ENCODE data around the gene ETFRF1.

Gene ETFRF1

GRCh38 chr12:25189656-25190055, 5.4 kb upstream of the ETFRF1 start:
- Histone ChIP-seq H3K4me3 (ENCODE audit: insufficient read depth in 1 of 2, low read depth in 1 of 2, low read length in 2 of 2) (no peak overlapping the region), H2BK15ac (ENCODE audit: low read depth, poor library complexity, severe bottlenecking) (no peak overlapping the region), H3K18ac (ENCODE audit: low read depth in 1 of 2, low read length in 2 of 2) (no peak overlapping the region), H3K4me1 (ENCODE audit: control insufficient read depth, insufficient read depth, low read depth, low read length) (peaks cover 2% of the 10 kb centered on the region), H2BK12ac (ENCODE audit: low read length in 2 of 2) (no peak overlapping the region), H3K36me3 (ENCODE audit: control insufficient read depth in 1 of 2, insufficient read depth in 2 of 2, low read depth in 1 of 2, low read length in 2 of 2) (no peaks in the 10 kb centered on the region), H3K9ac (ENCODE audit: low read length) (no peak overlapping the region), H3K23ac (ENCODE audit: low read length in 2 of 2) (no peak overlapping the region), H4K8ac (ENCODE audit: low read length) (no peak overlapping the region), H3K14ac (ENCODE audit: low read length in 2 of 2) (no peak overlapping the region), H3K79me1 (replicated peaks; ENCODE audit: low read length, poor library complexity, severe bottlenecking) (no peaks in the 10 kb centered on the region), H2BK120ac (ENCODE audit: low read depth, low read length) (no peak overlapping the region), H2AK5ac (ENCODE audit: low read length, severe bottlenecking) (peak overlapping the region; percentile 59), H3K27ac (ENCODE audit: low read length, poor library complexity, severe bottlenecking) (no peak overlapping the region), H3K4ac (ENCODE audit: low read depth in 1 of 2, low read length in 2 of 2) (no peak overlapping the region), H2BK5ac (ENCODE audit: low read depth, low read length, poor library complexity, severe bottlenecking) (no peak overlapping the region), H4K91ac (ENCODE audit: low read length) (no peak overlapping the region), H3K27me3 (ENCODE audit: control insufficient read depth in 1 of 2, insufficient read depth in 1 of 2, low read length in 2 of 2) (no peaks in the 10 kb centered on the region), H2AFZ (ENCODE audit: low read depth, low read length) (no peak overlapping the region), H3K4me2 (ENCODE audit: low read length, poor library complexity, severe bottlenecking) (no peak overlapping the region), H3K9me3 (ENCODE audit: control insufficient read depth, low read length) (no peaks in the 10 kb centered on the region)
- DNase-seq: no peak

GRCh38 chr12:25190793-25191192, 4.2 kb upstream of the ETFRF1 start:
- no peak overlapping the region for H3K14ac ChIP-seq (ENCODE audit: low read length in 2 of 2)
- no peak overlapping the region for H3K27ac ChIP-seq (ENCODE audit: low read length, poor library complexity, severe bottlenecking)
- H4K91ac ChIP-seq (ENCODE audit: low read length): no peak overlapping the region
- H2AK5ac ChIP-seq (ENCODE audit: low read length, severe bottlenecking): no peak overlapping the region
- H2BK5ac ChIP-seq (ENCODE audit: low read depth, low read length, poor library complexity, severe bottlenecking): no peak overlapping the region
- peaks cover 4% of the 10 kb centered on the region for H3K4me1 ChIP-seq (ENCODE audit: control insufficient read depth, insufficient read depth, low read depth, low read length)
- H3K27me3 ChIP-seq (ENCODE audit: control insufficient read depth in 1 of 2, insufficient read depth in 1 of 2, low read length in 2 of 2): no peaks in the 10 kb centered on the region
- no peak overlapping the region for H3K4me2 ChIP-seq (ENCODE audit: low read length, poor library complexity, severe bottlenecking)
- WGBS: 88% methylated on average over 6 of the region's 6 CpGs
- no peak overlapping the region for H3K4ac ChIP-seq (ENCODE audit: low read depth in 1 of 2, low read length in 2 of 2)
- no peak overlapping the region for H4K8ac ChIP-seq (ENCODE audit: low read length)
- no peak overlapping the region for H2BK12ac ChIP-seq (ENCODE audit: low read length in 2 of 2)
- no peak overlapping the region for H2BK120ac ChIP-seq (ENCODE audit: low read depth, low read length)
- H3K23ac ChIP-seq (ENCODE audit: low read length in 2 of 2): no peak overlapping the region
- no peaks in the 10 kb centered on the region for H3K36me3 ChIP-seq (ENCODE audit: control insufficient read depth in 1 of 2, insufficient read depth in 2 of 2, low read depth in 1 of 2, low read length in 2 of 2)
- DNase-seq: no peak
- H3K79me1 ChIP-seq (replicated peaks; ENCODE audit: low read length, poor library complexity, severe bottlenecking): no peaks in the 10 kb centered on the region
- no peaks in the 10 kb centered on the region for H3K9me3 ChIP-seq (ENCODE audit: control insufficient read depth, low read length)
- H2BK15ac ChIP-seq (ENCODE audit: low read depth, poor library complexity, severe bottlenecking): no peak overlapping the region
- H3K9ac ChIP-seq (ENCODE audit: low read length): no peak overlapping the region
- no peak overlapping the region for H3K18ac ChIP-seq (ENCODE audit: low read depth in 1 of 2, low read length in 2 of 2)
- no peak overlapping the region for H2AFZ ChIP-seq (ENCODE audit: low read depth, low read length)
- no peak overlapping the region for H3K4me3 ChIP-seq (ENCODE audit: insufficient read depth in 1 of 2, low read depth in 1 of 2, low read length in 2 of 2)

DNA sequence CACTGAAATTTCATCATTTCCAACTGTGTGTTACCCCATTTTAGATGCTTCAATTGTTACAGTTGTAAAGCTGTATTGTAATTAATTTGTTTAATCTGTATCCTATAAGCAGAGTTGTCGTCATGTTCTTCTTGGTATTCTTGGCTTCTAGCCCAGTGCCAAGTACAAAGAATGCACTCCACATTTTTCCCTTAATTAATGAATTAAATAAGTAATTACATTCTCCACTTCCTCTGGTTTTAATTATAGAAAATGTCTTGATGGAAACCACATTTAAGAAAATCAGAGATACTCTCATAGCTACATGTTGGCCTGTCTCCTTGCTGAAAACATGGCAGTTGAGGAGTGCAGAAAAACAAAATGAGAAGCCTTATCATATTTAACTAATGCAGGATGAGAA, 823 bp upstream of the ETFRF1 start:
- no CpG with 5 or more reads among the region's 1 CpG for WGBS
- H3K9me3 ChIP-seq (ENCODE audit: control insufficient read depth, low read length): no peaks in the 10 kb centered on the region
- no peak overlapping the region for H2AK5ac ChIP-seq (ENCODE audit: low read length, severe bottlenecking)

GRCh38 chr12:25194722-25195055, 348 bp upstream of the ETFRF1 start:
- Histone ChIP-seq H3K4me2 (ENCODE audit: low read length, poor library complexity, severe bottlenecking) (peak overlapping the region; percentile 84), H3K27me3 (ENCODE audit: control insufficient read depth in 1 of 2, insufficient read depth in 1 of 2, low read length in 2 of 2) (no peaks in the 10 kb centered on the region), H3K4me3 (ENCODE audit: insufficient read depth in 1 of 2, low read depth in 1 of 2, low read length in 2 of 2) (peak overlapping the region; percentile 49 to 94), H2BK5ac (ENCODE audit: low read depth, low read length, poor library complexity, severe bottlenecking) (no peak overlapping the region), H3K4ac (ENCODE audit: low read depth in 1 of 2, low read length in 2 of 2) (no peak overlapping the region), H3K23ac (ENCODE audit: low read length in 2 of 2) (no peak overlapping the region), H3K27ac (ENCODE audit: low read length, poor library complexity, severe bottlenecking) (no peak overlapping the region), H2BK15ac (ENCODE audit: low read depth, poor library complexity, severe bottlenecking) (no peak overlapping the region), H4K91ac (ENCODE audit: low read length) (no peak overlapping the region), H3K18ac (ENCODE audit: low read depth in 1 of 2, low read length in 2 of 2) (no peak overlapping the region), H3K79me1 (replicated peaks; ENCODE audit: low read length, poor library complexity, severe bottlenecking) (peaks cover 13% of the 10 kb centered on the region), H2BK12ac (ENCODE audit: low read length in 2 of 2) (no peak overlapping the region), H4K8ac (ENCODE audit: low read length) (no peak overlapping the region), H3K4me1 (ENCODE audit: control insufficient read depth, insufficient read depth, low read depth, low read length) (peaks cover 4% of the 10 kb centered on the region), H2AFZ (ENCODE audit: low read depth, low read length) (no peak overlapping the region), H3K36me3 (ENCODE audit: control insufficient read depth in 1 of 2, insufficient read depth in 2 of 2, low read depth in 1 of 2, low read length in 2 of 2) (no peaks in the 10 kb centered on the region), H2AK5ac (ENCODE audit: low read length, severe bottlenecking) (no peak overlapping the region), H2BK120ac (ENCODE audit: low read depth, low read length) (no peak overlapping the region), H3K9me3 (ENCODE audit: control insufficient read depth, low read length) (no peaks in the 10 kb centered on the region), H3K9ac (ENCODE audit: low read length) (peak overlapping the region; percentile 99), H3K14ac (ENCODE audit: low read length in 2 of 2) (no peak overlapping the region)
- no peak for DNase-seq
- WGBS: 23% methylated on average over 11 of the region's 11 CpGs

More for the DNA sequence above, 823 bp upstream of the ETFRF1 start:
- Histone ChIP-seq H3K4me2 (ENCODE audit: low read length, poor library complexity, severe bottlenecking) (no peak overlapping the region), H4K91ac (ENCODE audit: low read length) (no peak overlapping the region), H2BK15ac (ENCODE audit: low read depth, poor library complexity, severe bottlenecking) (no peak overlapping the region), H2BK120ac (ENCODE audit: low read depth, low read length) (no peak overlapping the region), H4K8ac (ENCODE audit: low read length) (no peak overlapping the region), H3K14ac (ENCODE audit: low read length in 2 of 2) (no peak overlapping the region), H3K9ac (ENCODE audit: low read length) (peak overlapping the region; percentile 99), H3K79me1 (replicated peaks; ENCODE audit: low read length, poor library complexity, severe bottlenecking) (peaks cover 12% of the 10 kb centered on the region), H3K36me3 (ENCODE audit: control insufficient read depth in 1 of 2, insufficient read depth in 2 of 2, low read depth in 1 of 2, low read length in 2 of 2) (no peaks in the 10 kb centered on the region), H3K4me1 (ENCODE audit: control insufficient read depth, insufficient read depth, low read depth, low read length) (peaks cover 4% of the 10 kb centered on the region), H2AFZ (ENCODE audit: low read depth, low read length) (no peak overlapping the region), H2BK12ac (ENCODE audit: low read length in 2 of 2) (no peak overlapping the region), H3K4ac (ENCODE audit: low read depth in 1 of 2, low read length in 2 of 2) (no peak overlapping the region), H2BK5ac (ENCODE audit: low read depth, low read length, poor library complexity, severe bottlenecking) (no peak overlapping the region), H3K4me3 (ENCODE audit: insufficient read depth in 1 of 2, low read depth in 1 of 2, low read length in 2 of 2) (peak overlapping the region in 1 of 2 experiments; percentile 94), H3K27me3 (ENCODE audit: control insufficient read depth in 1 of 2, insufficient read depth in 1 of 2, low read length in 2 of 2) (no peaks in the 10 kb centered on the region), H3K23ac (ENCODE audit: low read length in 2 of 2) (no peak overlapping the region), H3K27ac (ENCODE audit: low read length, poor library complexity, severe bottlenecking) (no peak overlapping the region), H3K18ac (ENCODE audit: low read depth in 1 of 2, low read length in 2 of 2) (no peak overlapping the region)
- DNase-seq: peak; percentile 10

All from mesenchymal stem cell (in vitro differentiated cells and primary cell).